Gastroesophageal sphincter (tissue), 3 donors: ENCODE measurements around the gene SLC16A10.

Experiments
- CTCF ChIP-seq, 4 experiments: fragments of 200-600 bp in 2 of 4; fragments of 450-650 bp in 2 of 4; sonication (generic) in 1 of 4; IDR thresholded peaks; one replicate each; pipeline ENCODE4 v1.5.1; 2017 to 2019; ENCODE audit warnings: antibody characterized with exemption in 4 of 4, mild to moderate bottlenecking in 2 of 4, moderate library complexity in 2 of 4
- POLR2A ChIP-seq, 2 donors: fragments of 450-650 bp; IDR thresholded peaks; one replicate each; pipeline ENCODE4 v1.6.1; 2017; ENCODE audit warnings: antibody characterized with exemption in 2 of 2, mild to moderate bottlenecking in 2 of 2, moderate library complexity in 1 of 2

DNA sequence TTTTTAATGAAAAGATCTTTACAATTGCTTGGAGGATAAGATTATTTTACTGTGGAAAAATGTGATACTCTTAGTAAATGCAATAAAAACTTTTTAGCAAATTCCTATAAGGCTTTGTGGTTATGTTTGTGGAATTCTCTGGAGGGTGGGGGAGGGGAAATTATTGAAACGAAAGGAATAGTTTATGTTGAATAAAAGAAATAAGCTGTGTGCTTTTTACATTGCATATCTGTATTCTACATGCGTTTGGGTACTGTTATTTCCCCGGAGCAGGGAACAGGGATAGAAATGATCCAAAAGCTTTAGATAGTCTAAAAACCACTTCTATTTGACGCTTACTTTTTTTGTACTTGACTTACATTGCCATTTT is 143.8 kb downstream of the SLC16A10 start:
- TF ChIP-seq POLR2A (IDR thresholded peaks at IDR 0.05) (no peak), CTCF (IDR thresholded peaks at IDR 0.05) (no peak)
